ENCODE data around the gene DCC.

DCC gene

DNA sequence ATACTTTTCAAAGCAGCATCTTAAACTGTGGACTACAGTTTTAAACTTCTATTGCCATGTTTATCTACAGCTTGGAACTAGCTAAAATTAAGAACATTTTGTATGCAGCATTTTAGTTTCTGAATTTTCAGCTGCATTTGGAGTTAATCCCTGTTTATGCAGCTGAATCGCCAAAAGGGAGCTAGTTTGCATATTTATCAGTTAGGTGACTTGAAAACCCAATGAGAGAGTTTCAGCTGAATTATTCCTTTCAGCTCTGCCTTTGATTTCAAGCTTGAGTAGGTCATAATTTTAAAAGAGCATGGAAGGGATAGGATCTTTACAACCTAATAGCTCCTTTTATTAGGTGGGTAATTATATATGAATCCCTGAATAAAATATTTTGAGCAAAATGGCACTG lies 1191.9 kb downstream of the DCC start:
- TF ChIP-seq, protein P1, sequence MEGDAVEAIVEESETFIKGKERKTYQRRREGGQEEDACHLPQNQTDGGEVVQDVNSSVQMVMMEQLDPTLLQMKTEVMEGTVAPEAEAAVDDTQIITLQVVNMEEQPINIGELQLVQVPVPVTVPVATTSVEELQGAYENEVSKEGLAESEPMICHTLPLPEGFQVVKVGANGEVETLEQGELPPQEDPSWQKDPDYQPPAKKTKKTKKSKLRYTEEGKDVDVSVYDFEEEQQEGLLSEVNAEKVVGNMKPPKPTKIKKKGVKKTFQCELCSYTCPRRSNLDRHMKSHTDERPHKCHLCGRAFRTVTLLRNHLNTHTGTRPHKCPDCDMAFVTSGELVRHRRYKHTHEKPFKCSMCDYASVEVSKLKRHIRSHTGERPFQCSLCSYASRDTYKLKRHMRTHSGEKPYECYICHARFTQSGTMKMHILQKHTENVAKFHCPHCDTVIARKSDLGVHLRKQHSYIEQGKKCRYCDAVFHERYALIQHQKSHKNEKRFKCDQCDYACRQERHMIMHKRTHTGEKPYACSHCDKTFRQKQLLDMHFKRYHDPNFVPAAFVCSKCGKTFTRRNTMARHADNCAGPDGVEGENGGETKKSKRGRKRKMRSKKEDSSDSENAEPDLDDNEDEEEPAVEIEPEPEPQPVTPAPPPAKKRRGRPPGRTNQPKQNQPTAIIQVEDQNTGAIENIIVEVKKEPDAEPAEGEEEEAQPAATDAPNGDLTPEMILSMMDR (IDR thresholded peaks at IDR 0.05; ENCODE audit: control insufficient read depth, extremely low read depth, insufficient read depth) = no peak
- no peak for DNase-seq (ENCODE audit: low read depth)
- no peak overlapping the region for H3K4me3 ChIP-seq (ENCODE audit: low read depth, low read length)

DNA sequence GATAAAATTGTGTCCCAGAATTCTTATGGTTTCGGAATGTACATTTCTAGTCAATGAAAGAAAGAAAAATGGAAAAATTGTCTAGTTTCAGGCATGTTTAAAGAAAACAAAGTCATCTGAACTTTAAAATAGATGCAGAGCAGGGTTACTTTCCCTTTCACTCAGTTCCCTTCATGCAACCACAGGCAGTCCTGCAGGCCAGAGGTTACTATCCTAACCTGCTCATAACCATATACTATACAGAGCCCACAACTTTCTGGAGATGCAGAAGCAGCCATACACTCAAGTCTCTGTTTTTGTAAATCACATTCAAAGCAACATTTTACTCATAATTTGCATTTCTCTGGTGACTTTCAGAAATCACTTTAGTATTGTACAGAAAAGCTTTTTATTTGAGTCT lies 1194.2 kb downstream of the DCC start:
- TF ChIP-seq, protein P1 (IDR thresholded peaks at IDR 0.05; ENCODE audit: control insufficient read depth, extremely low read depth, insufficient read depth) = no peak
- H3K4me3 ChIP-seq (ENCODE audit: low read depth, low read length) = no peak overlapping the region
- DNase-seq (ENCODE audit: low read depth) = no peak

DNA sequence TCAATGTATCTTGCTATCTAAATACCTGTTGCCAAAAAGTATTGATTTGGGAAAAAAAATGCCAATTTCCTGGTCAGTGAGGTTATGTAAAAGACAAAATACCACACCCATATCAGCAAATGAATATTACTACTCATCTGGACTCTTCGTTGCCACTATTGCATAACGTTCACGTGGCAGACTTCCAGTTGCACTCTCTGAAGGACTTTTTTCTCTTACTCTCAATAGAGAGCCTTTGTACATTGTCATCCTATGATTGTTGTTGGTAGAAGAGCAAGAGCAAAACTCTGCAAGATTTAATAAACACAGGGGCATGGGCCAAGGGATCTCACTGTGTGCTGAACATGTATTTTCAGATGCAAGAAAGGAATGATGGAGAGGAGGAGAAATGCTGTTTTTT lies 1194.7 kb downstream of the DCC start:
- TF ChIP-seq, protein P1 (IDR thresholded peaks at IDR 0.05; ENCODE audit: control insufficient read depth, extremely low read depth, insufficient read depth) = no peak
- no peak overlapping the region for H3K4me3 ChIP-seq (ENCODE audit: low read depth, low read length)
- no peak for DNase-seq (ENCODE audit: low read depth)

DNA sequence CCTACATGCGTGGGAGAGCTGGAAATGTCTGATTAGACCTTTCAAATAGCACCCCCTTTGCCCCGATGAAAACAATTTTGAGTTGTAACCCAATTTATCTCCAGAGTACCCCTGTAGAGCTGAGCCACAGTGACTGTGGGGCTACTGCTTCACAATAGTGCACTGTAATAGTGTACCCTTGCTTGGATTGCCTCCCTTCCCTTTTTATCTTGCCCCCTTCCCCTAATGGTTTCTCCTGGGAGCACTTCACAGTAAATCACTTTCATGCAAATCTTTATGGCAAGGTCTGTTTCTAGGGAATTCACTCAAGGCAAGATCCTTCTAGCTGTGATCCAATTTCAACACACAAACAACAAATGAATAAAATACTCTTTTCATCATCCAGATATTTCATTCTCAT lies 1196.9 kb downstream of the DCC start:
- no peak for DNase-seq (ENCODE audit: low read depth)
- TF ChIP-seq, protein P1 (IDR thresholded peaks at IDR 0.05; ENCODE audit: control insufficient read depth, extremely low read depth, insufficient read depth) = no peak
- H3K4me3 ChIP-seq (ENCODE audit: low read depth, low read length) = no peak overlapping the region

DNA sequence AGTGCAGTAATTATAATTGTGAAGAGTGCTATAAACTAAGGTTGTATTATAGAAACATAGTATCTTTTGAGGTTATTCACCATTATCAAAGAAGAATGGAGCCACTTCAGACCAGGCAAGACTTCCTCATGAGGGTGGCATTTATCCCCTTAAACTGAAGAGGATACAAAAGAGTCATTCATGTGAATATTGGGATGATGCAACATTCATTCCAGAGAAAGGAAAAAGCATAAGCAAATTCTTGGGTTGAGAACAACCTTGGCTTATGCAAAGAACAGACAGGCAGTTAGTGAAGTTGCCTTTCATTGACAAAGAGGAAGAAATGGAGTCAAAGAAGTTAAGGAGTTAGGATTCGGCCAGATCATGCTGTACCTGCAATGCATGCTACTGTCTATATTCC lies 1201.9 kb downstream of the DCC start:
- H3K4me3 ChIP-seq (ENCODE audit: low read depth, low read length) = no peak overlapping the region
- DNase-seq (ENCODE audit: low read depth) = no peak
- TF ChIP-seq, protein P1 (IDR thresholded peaks at IDR 0.05; ENCODE audit: control insufficient read depth, extremely low read depth, insufficient read depth) = no peak

DNA sequence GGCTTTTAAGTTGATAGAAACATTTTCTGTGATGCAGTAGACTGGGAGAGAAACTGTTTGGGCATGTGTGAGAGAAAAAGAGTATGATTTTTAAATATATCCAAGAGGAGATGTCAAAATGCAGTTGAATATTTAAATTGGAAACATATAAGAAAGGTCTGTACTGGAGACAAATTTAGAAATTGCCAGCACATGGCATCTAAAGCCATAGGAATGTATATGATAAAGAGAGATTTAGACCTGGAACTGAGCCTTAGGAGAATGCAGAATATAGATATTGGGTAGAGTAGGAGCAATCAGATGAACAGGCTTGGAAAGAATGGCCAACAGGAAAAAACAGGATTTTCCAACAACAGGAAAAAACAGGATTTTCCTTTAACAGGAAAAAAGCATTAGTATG lies 1203.7 kb downstream of the DCC start:
- no peak overlapping the region for H3K4me3 ChIP-seq (ENCODE audit: low read depth, low read length)
- DNase-seq (ENCODE audit: low read depth) = no peak
- TF ChIP-seq, protein P1 (IDR thresholded peaks at IDR 0.05; ENCODE audit: control insufficient read depth, extremely low read depth, insufficient read depth) = no peak

DNA sequence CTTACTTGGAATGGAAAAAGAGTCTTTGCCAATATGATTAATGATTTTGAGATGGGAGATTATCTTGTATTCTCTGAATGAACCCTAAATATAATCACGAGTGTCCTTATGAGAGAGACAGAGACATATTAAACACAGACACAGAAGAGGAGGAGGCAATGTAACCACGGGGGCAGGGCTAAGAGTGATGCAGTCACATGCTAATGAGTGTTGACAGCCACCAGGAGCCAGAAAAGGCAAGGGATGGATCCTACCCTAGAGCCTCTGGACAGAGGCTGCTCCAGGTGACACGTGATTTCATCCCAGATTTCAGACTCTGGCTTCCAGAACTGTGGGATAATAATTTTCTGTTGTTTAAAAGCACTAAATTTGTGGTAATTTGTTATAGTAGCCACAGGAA lies 1204.9 kb downstream of the DCC start:
- H3K4me3 ChIP-seq (ENCODE audit: low read depth, low read length) = no peak overlapping the region
- TF ChIP-seq, protein P1 (IDR thresholded peaks at IDR 0.05; ENCODE audit: control insufficient read depth, extremely low read depth, insufficient read depth) = no peak
- DNase-seq (ENCODE audit: low read depth) = no peak
